Endodermal cell (in vitro differentiated cells): ENCODE data around the gene MTMR2. TPM values are rescaled to one million over a fixed set of nuclear protein-coding genes. Genes with fewer than 3 reads are reported as not detected.

Source experiments
- DNase-seq: peaks from one replicate; pipeline ENCODE4 v3.0.0-alpha.2; 2017
- H3K27ac ChIP-seq: 2 replicates; pipeline ENCODE4 v1.5.1; 2013; ENCODE audit warnings: mild to moderate bottlenecking, low read depth, low read length, moderate library complexity
- H3K27me3 ChIP-seq: 2 replicates; pipeline ENCODE4 v1.6.1; 2013; ENCODE audit warnings: mild to moderate bottlenecking, low read length, moderate library complexity; ENCODE audit not compliant: insufficient read depth, control insufficient read depth, poor library complexity, severe bottlenecking
- H3K36me3 ChIP-seq: 2 replicates; pipeline ENCODE4 v1.7.0; 2013; ENCODE audit warnings: mild to moderate bottlenecking, low read length, moderate library complexity; ENCODE audit not compliant: control insufficient read depth, insufficient read depth
- H3K4me1 ChIP-seq: one replicate; pipeline ENCODE4 v1.7.0; 2013; ENCODE audit warnings: low read length; ENCODE audit not compliant: control insufficient read depth, insufficient read depth
- H3K4me3 ChIP-seq: 2 replicates; pipeline ENCODE4 v1.5.1; 2013; ENCODE audit warnings: mild to moderate bottlenecking, low read length, moderate library complexity
- H3K9ac ChIP-seq: 2 replicates; pipeline ENCODE4 v1.6.1; 2013; ENCODE audit warnings: mild to moderate bottlenecking, low read length, moderate library complexity; ENCODE audit not compliant: poor library complexity, severe bottlenecking; ENCODE audit errors: extremely low read depth
- H3K9me3 ChIP-seq: 2 replicates; pipeline ENCODE4 v1.6.1; 2013; ENCODE audit warnings: mild to moderate bottlenecking, low read length, moderate library complexity; ENCODE audit not compliant: control insufficient read depth
- H3K27ac Mint-ChIP-seq: 2 replicates; pipeline ENCODE4 v1.8.0; 2020; ENCODE audit warnings: mixed read lengths
- H3K27me3 Mint-ChIP-seq: 2 replicates; pipeline ENCODE4 v1.8.0; 2021; ENCODE audit warnings: mild to moderate bottlenecking, mixed read lengths; ENCODE audit not compliant: insufficient read depth
- H3K36me3 Mint-ChIP-seq: 2 replicates; pipeline ENCODE4 v1.8.0; 2020; ENCODE audit warnings: low read depth, mixed read lengths
- H3K4me1 Mint-ChIP-seq: 2 replicates; pipeline ENCODE4 v1.8.0; 2020; ENCODE audit warnings: mixed read lengths
- H3K4me3 Mint-ChIP-seq: 2 replicates; pipeline ENCODE4 v1.8.0; 2020; ENCODE audit warnings: mild to moderate bottlenecking, moderate library complexity, mixed read lengths
- H3K9me3 Mint-ChIP-seq: 2 replicates; pipeline ENCODE4 v1.8.0; 2020; ENCODE audit warnings: mild to moderate bottlenecking, mixed read lengths
- WGBS, 2 experiments: methylation state at CpG; one replicate each; pipeline versions ENCODE4 v1.1.5 to v1.1.7; 2013; ENCODE audit warnings: missing lambda C conversion rate in 2 of 2, mixed read lengths in 1 of 2; ENCODE audit not compliant: insufficient coverage in 1 of 2, insufficient read length in 1 of 2; 5-methylcytosine and 5-hydroxymethylcytosine counted together
- total RNA-seq, 2 donors: library from RNA; stranded (reverse); fragmentation: NEBNext Ultra II Directional in 1 of 2; extraction: Animal tissue kit (Norgen Biotek cat#: 25700) in 1 of 2; gene quantifications; 2 replicates in 1 of 2; 3 replicates in 1 of 2; pipeline ENCODE4 v1.2.1, GENCODE V29; 2021
- TF ChIP-seq, protein P1 (sequence below): fragments of 200-600 bp; sonication (generic); conservative IDR thresholded peaks from 2 replicates; pipeline ENCODE4 v1.5.0; 2021; ENCODE audit warnings: antibody characterized with exemption, mild to moderate bottlenecking

MTMR2 gene
- total RNA-seq, 2 donors from 2014 or later: 56.9 to 65.8 TPM

- H3K27me3 Mint-ChIP-seq: no peaks in the 10 kb centered on the region
- H3K4me3 Mint-ChIP-seq: no peak overlapping the region
- no peak overlapping the region for H3K27ac ChIP-seq
- H3K4me3 ChIP-seq: no peak overlapping the region
- DNase-seq: no peak
- 99% methylated on average over 5 of the region's 5 CpGs; no CpG with 5 or more reads in 1 of the 2 experiments for WGBS, 2 experiments
- H3K9me3 ChIP-seq: no peaks in the 10 kb centered on the region
- peaks cover 9% of the 10 kb centered on the region for H3K36me3 ChIP-seq
- H3K27ac Mint-ChIP-seq: peak overlapping the region; percentile 68
- H3K36me3 Mint-ChIP-seq: no peaks in the 10 kb centered on the region
- H3K9ac ChIP-seq: no peak overlapping the region
- H3K27me3 ChIP-seq: no peaks in the 10 kb centered on the region
- H3K4me1 ChIP-seq: no peaks in the 10 kb centered on the region
- no peaks in the 10 kb centered on the region for H3K9me3 Mint-ChIP-seq
- TF ChIP-seq, protein P1, sequence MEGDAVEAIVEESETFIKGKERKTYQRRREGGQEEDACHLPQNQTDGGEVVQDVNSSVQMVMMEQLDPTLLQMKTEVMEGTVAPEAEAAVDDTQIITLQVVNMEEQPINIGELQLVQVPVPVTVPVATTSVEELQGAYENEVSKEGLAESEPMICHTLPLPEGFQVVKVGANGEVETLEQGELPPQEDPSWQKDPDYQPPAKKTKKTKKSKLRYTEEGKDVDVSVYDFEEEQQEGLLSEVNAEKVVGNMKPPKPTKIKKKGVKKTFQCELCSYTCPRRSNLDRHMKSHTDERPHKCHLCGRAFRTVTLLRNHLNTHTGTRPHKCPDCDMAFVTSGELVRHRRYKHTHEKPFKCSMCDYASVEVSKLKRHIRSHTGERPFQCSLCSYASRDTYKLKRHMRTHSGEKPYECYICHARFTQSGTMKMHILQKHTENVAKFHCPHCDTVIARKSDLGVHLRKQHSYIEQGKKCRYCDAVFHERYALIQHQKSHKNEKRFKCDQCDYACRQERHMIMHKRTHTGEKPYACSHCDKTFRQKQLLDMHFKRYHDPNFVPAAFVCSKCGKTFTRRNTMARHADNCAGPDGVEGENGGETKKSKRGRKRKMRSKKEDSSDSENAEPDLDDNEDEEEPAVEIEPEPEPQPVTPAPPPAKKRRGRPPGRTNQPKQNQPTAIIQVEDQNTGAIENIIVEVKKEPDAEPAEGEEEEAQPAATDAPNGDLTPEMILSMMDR: no peak
- H3K4me1 Mint-ChIP-seq: peaks cover 23% of the 10 kb centered on the region
These were observed 129.8 kb downstream of the MTMR2 start for GRCh38 chr11:95794086-95794485.

- Mint-ChIP-seq H3K36me3 (peaks cover 2% of the 10 kb centered on the region), H3K27me3 (no peaks in the 10 kb centered on the region)
- WGBS, 2 experiments: 94 to 100% methylated on average over 3 to 4 of the region's 4 CpGs
These were observed 130.8 kb downstream of the MTMR2 start for GRCh38 chr11:95793116-95793515.

DNA sequence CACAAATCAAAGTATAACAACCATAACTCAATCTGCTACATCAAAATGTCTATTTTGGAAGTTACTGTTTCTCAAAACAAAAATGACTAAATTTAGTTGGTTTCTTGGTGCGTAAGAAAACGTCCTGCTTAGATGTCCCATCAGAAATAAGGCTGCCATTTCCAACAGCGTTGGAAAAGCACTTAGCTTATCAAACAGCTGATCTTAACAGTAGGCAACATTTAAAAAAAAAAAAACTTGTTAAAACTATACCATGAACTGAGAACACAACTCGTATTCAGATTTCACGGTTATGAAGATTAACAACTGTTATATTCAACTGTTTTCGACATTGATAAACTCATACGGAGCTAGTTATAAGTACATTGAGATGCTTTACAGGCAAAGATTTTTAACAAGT is 131.2 kb downstream of the MTMR2 start:
- WGBS, 2 experiments: 96% methylated on average over 6 to 7 of the region's 7 CpGs
- Mint-ChIP-seq H3K4me3 (no peak overlapping the region), H3K27me3 (no peaks in the 10 kb centered on the region), H3K36me3 (peaks cover 6% of the 10 kb centered on the region), H3K4me1 (peaks cover 33% of the 10 kb centered on the region), H3K9me3 (no peaks in the 10 kb centered on the region), H3K27ac (no peak overlapping the region)
- peak overlapping the region; percentile 97 for H3K4me3 ChIP-seq
- no peak overlapping the region for H3K27ac ChIP-seq
- TF ChIP-seq, protein P1: no peak
- H3K4me1 ChIP-seq: no peaks in the 10 kb centered on the region
- H3K9ac ChIP-seq: no peak overlapping the region
- peaks cover 8% of the 10 kb centered on the region for H3K36me3 ChIP-seq
- H3K27me3 ChIP-seq: no peaks in the 10 kb centered on the region
- H3K9me3 ChIP-seq: no peaks in the 10 kb centered on the region
- DNase-seq: no peak

More at GRCh38 chr11:95793116-95793515, 130.8 kb downstream of the MTMR2 start:
- Mint-ChIP-seq H3K4me1 (peaks cover 29% of the 10 kb centered on the region), H3K27ac (no peak overlapping the region), H3K9me3 (no peaks in the 10 kb centered on the region), H3K4me3 (no peak overlapping the region)
- peaks cover 5% of the 10 kb centered on the region for H3K36me3 ChIP-seq
- H3K9ac ChIP-seq: no peak overlapping the region
- no peak for DNase-seq
- H3K4me1 ChIP-seq: no peaks in the 10 kb centered on the region
- H3K27me3 ChIP-seq: no peaks in the 10 kb centered on the region
- TF ChIP-seq, protein P1: no peak
- peak overlapping the region; percentile 97 for H3K4me3 ChIP-seq
- H3K27ac ChIP-seq: no peak overlapping the region
- H3K9me3 ChIP-seq: no peaks in the 10 kb centered on the region
